ENCODE results near the gene TMEM63A.

The TMEM63A gene

DNA sequence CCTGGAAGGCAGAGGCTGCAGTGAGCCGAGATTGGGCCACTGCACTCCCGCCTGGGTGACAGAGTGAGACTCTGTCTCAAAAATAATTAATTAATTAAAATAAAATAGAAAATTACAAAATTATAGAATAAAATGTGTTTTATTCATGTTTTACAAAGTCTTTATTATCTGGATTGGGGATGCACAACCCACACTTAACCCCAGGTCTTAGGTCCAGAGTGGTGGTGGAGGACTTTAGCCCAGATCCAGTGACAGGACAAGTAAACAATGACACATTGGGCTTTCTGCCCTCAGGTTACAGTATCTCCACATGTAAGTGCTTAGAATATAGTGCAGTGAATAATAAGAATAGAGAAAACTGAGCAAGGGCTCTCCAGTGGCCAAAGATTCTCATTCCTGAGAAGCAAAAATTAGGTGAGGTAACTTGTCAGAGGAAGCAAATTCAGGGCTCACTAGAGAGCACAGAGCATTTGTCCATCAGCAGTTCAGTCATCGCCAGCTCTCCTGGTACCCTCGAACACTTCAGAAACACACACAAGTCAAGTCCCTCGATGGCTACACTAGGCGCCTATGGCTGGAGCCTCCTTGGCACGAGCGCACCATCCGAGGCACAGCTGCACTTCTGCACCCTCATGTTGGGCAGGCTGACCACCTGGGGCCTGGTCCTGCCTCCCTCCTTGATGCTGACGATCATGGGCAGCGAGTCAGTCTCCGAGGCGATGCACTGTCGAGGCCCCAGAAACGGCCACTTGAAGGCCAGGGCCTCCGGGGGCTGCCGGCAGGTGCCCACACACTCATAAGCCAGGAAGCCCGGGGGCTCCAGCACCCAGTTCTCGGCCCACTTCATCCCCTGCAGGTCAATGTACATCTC, 4.2 kb upstream of the TMEM63A start:
- no peak for DNase-seq (ENCODE audit: low spot score)

DNA sequence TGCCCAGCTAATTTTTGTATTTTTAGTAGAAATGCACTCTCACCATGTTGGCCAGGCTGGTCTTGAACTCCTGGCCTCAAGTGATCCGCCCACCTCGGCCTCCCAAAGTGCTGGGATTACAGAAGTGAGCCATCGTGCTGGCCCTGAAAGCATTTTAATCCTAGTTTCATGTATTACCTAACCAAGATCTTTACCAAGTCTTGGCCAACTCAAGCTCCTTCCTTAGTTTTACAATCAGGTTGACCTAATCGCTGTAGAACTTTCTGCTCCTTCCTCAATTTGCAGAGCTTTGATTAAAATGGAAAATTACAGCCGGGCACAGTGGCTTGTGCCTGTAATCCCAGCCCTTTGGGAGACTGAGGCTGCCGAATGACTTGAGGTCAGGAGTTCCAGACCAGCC, 3.2 kb upstream of the TMEM63A start:
- no peak for DNase-seq (ENCODE audit: low spot score)

DNA sequence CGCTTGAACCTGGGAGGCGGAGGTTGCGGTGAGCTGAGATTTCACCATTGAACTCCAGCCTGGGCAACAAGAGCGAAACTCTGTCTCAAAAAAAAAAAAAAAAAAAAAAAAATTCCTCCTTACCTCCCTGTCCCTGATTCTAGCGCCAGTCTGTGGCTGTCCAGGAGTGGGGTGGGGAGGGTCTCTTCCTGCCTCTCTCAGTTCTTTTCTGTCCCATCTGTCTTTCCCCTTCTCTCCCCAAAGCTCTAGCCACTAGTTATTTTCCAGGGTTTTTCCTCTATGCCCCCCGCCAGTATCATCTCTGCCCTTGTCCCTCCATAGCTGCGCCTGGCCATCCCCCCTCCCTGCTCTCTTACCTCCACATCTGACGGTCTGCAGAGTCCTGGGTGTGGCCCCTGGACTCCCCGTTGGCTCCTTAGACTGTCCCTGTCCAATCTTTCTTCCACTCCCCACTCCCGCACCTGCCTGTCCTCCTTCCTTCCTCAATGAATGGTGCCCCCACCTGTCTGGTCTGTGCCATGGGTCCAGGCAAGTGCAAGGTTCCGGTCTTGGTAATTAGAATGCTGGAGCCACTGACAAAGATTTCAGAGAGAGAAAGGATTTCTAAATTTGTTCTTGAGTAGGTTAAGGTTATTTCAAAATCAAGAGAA, 1.6 kb upstream of the TMEM63A start:
- no peak for DNase-seq (ENCODE audit: low spot score)

DNA sequence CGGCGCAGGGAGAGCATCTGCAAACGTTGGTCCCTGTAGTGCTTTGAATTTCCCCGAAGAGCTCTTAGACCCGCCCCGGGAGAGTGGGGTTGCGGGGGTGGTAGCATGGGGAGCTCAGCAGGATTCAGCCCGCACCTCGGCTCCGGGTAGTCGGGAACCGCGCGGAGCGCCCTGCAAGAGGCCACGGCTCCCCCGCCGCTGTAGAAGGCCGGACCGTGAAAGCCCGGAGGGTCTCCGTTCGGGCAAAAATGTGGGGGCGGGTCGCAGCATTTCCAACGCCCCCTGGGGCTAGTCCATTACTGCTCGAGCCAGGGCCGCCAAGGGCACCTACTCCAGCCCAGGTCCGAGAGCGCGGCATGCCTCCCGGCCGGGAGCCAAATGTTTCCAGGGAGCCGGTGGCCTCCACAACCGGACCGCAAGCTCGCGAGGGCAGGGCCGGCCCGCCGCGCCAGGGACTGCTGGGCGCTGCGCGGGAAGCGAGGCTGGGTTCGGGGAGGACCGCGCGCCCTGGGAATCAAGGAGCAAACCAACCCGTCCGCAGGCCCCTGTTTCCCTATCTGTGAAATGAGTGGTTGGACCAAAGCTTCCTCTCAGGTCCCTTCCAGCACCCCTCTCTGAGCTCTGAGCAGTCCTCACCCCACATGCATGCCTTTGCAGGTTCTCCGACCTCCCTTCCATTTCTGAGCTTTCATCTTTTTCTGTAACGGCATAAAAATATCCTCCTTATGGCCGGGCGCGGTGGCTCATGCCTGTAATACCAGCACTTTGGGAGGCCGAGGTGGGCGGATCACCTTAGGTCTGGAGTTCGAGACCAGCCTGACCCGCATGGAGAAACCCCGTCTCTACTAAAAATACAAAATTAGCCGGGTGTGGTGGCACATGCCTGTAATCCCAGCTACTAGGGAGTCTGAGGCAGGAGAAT, 775 bp upstream of the TMEM63A start:
- peak; percentile 68 for DNase-seq (ENCODE audit: low spot score)

DNA sequence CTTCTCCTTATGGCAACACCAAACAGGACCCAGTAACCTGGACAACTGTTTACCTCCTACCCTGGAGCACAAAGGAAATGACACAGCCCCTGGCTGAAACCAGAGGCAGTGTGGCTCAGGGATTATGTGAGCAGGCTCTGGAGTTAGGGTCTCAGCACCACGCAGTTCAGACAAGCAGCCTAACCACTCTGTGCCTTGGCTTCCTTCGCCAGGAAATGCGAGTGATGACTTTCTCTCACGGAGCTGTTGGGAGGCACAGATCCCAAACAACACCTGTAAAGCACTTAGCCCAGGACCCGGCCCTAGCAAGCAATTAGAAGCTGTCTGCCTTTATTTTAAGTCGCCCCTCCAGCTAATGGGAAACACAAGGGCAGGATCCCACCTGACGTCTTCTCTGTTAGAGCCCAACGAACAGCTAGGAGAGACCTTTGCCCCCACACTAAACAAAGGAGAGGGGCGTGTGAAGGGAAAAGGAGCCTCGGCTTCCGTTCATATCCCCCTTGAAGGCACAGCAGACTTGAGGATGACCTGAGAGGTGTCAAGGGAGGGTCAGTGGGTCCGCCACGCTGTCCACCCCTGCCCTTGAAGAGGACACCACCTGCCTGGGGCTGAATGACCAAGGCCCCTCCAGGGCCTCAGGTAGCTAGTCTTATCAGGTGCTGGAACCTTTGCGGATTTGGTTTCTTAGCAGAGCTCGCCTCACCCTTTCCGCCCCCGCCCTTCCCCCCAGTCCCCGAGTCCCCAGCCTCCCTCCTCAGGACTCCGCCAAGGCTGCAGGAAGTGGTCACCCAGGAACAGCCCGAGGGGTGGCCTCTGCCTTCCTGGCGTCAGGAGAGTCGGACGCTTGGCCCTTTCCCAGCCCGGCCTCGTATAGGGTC, 860 bp downstream of the TMEM63A start:
- DNase-seq (ENCODE audit: low spot score): peak; percentile 57

DNA sequence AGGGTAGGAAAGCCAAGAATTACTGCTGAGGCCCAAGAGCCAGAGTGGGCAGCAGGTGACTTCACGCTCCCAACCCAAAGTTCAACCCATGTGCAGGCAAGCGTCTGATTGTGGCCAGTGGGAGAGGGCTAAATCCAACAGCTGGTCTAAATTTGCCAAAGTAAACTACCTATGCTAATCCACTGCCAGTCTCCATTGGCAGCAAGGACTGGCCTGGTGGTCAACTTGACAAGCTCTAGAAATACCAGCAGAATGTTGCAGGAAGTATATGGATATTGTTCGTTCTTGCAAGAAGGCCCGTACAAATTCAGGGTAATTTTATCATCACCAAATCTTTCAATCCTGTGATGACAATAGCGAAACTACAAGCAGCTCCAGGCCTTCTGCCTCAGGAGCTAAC, 1.5 kb downstream of the TMEM63A start:
- no peak for DNase-seq (ENCODE audit: low spot score)

DNA sequence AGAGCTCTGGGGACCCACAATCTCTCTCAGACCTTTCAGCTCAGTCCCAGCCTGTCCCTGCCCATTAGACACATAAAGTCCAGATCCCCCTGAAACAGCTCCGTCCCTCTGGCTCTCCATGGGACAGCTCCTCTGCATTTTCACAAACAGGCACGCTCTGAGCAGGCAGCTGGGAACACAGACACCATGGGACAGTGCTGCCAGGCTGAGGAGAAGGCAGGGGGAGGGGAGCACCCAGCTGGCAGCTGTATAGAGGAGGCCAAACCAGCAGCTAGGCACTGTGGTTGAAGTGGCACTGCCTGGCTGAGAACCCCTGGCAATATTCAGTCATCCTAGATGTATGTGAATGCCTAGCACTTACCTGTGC, 2.0 kb downstream of the TMEM63A start:
- no peak for DNase-seq (ENCODE audit: low spot score)

DNA sequence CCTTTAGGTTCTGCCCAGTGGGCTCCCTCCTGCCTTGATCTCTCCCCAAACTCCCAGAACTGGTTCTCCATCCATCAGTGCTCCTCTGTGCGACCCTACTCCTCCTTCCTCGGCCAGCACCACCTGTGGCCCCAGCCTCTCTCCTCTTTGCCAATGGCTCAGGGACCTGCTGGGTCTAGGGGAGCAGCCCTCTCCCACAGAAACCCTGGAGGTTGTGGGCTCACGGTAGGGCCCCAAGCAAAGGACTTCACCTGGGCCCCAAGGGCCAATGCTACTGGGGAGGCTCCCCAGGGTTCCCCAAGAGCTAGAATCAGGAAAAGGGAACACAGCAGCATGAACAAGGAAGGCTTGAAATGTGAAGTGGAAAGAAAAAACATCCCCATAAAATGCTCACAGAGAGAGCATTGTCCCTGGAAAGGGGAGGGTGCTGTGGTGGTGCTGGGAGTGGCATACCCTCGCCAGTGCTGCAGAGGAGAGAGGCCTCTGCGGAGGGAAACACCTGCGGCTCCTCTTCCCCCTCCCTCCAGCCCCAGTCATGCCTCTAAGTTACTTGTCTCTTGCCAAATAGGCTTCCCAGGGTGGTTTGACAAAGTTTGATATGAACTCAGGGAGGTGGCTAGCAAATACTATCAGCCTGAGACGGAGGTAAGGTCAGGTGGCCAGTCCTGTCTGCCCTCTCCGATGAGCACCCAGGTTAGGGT, 2.5 kb downstream of the TMEM63A start:
- DNase-seq (ENCODE audit: low spot score): no peak

DNA sequence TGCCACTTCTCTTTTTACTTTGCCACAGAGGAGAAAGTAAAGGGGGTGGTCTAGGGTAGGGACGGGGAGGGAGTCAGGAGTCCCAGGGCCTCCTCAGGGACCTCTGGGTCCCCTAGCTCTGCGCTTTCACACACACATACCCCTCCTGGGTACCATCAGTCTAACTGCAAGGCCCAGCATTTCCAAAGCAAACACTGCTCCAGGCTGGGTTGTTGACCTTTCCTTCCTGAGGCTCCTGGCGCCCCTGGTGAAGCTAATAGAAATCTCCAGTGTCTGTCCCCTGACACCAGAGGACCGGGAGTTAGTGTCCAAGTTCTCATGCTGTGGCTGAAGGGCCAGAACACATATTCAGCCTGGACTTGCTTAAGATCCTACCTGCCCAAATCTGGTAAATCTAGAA, 3.9 kb downstream of the TMEM63A start:
- DNase-seq (ENCODE audit: low spot score): no peak

DNA sequence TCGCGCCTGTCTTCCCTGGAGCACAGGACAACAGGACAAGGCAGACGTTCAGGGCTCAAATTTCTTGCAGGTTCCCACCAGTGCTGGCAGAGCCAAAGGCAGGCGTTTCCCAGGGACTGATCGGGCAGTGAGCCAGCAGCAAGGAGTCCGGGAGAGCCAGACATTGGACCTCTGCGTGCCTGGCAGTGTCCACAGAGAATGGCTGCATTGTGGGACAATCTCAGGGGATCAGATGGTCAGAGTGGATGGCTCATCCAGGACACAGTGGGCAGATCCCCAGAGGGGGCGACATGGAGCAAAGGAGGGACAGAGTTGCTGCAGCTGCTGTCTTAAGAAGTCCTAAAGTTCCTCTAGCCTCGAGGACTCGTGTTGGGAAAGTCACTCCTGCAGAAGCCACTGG, 4.6 kb downstream of the TMEM63A start:
- DNase-seq (ENCODE audit: low spot score): peak; percentile 54

DNA sequence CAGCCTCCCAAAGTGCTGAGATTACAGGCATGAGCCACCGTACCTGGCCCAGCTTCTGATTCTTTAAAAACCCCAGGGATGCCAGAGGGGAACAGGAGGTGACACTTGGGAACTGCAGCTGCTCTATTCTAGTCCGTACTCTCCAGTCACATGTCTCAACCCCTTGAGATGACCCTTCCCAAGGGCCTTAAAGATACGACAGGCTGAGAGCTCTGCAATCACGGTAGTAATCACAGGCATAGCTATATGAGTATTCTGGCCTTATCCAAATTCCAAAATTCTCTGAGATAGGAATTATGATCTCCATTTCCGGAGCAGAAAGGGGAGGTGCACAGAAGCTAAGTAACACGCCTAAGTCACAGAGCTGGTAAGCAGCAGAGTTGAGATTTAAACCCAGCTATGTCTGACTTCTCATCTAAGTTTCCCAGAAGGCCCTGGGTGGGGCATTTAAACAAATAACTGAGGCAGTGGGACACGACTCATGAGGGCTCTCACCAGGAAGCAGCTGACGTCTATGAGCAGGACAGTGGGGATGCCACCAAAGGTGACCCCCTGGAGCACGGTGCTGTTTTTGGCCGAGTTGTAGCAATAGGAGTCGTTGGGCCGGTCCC, 5.2 kb downstream of the TMEM63A start:
- no peak for DNase-seq (ENCODE audit: low spot score)

DNA sequence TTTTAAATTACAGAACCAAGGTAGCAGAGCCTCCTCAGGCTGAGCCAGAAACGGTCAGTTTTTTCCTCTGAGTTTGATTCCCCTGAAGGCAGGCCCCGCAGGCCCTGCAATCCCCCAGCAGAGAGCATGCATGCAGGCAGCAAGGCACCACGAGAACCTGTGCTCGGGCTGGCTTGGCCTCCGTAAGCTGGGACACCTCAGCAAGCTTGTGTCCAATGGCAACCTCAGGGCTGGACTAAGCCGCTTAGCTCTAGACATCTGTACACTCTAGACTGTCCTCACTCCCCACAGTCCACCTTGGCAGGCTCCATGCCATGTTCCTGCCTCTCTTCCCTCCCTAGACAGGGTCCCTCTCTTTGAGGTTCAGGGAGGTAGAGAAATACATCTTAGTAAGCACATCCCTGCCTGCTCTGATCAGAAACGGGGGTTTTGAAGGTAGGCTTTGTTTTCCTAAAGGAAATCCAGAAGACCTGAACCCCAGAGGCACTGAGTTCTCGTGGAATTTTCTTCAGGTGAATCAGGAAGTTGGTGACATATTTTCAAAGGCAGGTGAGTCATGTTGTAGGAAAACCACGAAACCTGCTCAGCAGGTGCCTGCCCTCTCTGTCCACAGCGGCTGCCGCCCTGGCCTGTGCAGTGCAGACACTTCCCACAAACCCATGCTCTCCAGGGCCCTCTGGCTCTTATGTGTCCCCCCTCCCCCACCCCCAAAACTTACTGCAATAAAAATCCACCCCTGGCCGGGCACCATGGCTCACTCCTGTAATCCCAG, 7.0 kb downstream of the TMEM63A start:
- no peak for DNase-seq (ENCODE audit: low spot score)

DNA sequence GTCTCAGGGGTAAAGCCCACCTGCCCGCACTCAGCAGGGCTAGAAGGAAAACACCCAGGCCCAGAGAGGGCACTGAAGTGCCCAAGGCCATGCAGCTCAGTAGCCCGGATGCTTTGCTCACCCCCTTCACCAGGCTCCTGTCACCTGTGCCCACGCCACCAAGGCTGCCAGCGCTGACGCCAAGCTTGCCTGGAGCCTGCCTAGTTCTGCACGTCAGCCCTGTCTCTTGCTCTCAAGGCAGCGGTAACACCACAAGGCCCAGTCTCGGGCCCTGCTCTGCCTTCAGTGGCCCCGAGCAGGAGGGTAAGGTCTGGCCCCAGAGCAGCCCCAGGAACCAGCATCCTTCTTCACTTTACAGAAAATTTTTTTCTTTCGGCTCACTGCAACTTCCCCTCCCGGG, 7.7 kb downstream of the TMEM63A start:
- no peak for DNase-seq (ENCODE audit: low spot score)

DNA sequence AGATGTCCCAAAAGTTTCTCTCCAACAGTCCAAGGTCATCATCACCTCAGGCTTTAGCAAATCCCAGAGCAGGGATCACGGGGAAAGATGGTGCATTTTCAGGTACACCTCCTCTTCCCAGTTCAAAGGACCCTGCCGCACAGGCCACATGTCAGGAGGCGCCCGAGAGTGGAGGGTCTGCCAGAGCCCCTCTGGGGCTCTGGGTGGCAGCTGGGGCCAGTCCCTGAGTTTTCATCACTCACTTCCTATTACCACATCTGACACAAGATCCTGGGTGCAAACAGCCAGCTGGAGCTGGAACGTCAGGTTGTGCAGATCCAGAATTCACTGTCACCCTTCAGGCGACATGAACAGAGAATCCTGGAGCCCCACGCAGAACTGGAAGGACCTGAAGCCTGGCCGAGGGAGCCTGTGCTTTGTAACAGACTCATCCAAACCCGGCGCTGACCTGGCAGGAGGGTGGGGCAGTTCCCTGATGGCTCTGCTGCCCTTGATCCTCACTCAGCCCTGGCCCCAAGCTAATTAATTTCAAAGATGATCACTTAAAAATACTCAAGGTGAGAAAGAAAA, 8.8 kb downstream of the TMEM63A start:
- no peak for DNase-seq (ENCODE audit: low spot score)

DNA sequence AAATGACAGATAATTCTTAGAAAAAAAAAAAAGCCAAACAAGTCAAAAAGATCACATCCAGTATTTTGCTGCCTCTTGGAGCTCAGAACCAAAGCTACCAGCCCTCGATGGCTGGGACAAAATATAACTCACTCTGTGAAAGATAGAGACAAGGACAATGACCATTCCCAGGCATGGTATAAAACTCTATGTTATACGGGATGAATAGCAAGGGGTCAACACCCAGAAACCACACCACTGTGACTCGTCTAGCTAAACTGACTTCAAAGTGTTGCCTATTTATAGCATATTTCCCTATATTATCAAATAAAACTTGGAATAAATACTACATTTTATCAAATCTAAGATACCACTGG, 10.1 kb downstream of the TMEM63A start:
- DNase-seq (ENCODE audit: low spot score): no peak

DNA sequence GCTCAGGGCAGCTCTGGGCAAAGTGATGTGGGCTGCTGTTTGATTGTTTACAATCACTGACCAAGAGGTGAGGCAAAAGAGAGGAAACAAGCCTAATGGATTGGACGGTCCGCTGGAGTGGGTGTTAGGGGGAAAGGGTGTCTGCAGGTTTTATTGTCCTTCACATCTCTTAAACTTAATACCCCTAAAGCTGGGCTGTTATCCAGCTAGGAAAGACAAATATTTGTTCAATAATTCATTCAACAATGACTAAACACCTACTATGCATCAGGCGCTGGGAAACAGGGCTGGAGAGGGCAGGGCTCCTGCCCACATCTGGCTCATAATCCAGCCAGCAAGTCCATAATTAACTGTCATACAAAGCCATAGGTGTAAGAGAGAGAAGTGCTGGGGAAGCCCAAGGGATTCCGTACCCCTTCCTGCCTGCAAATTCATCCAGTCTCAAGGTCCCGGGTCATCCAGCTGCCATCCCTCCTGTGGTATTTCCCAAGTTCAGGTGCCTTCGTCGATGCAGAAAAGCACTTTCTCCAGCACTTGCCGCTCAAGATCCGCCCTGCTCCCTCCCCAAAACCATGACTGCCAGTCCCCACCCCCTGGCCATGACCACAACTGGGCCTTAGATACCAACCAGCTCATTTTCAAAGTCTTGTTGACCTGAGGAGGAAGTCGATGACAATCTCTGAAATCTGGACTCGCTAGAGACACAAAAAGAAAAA, 10.7 kb downstream of the TMEM63A start:
- no peak for DNase-seq (ENCODE audit: low spot score)

DNA sequence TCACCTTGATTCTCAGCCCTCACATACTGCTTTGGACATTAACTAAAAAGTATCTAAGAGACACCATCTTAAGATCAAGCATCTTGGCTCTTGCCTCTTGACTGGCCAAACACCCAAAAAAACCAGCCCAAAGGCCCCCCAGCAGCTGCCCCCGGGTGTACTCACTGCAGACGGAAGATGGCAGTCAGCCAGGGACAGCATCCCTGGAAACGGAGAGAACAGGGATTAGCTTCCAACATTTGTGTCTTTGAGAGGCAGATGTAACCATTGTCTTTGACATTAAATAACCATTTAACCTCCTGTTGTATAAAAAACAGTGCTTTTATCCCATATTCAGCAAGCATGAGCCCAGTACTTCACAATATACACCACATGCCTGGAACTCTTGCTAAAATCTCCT, 11.3 kb downstream of the TMEM63A start:
- no peak for DNase-seq (ENCODE audit: low spot score)

DNA sequence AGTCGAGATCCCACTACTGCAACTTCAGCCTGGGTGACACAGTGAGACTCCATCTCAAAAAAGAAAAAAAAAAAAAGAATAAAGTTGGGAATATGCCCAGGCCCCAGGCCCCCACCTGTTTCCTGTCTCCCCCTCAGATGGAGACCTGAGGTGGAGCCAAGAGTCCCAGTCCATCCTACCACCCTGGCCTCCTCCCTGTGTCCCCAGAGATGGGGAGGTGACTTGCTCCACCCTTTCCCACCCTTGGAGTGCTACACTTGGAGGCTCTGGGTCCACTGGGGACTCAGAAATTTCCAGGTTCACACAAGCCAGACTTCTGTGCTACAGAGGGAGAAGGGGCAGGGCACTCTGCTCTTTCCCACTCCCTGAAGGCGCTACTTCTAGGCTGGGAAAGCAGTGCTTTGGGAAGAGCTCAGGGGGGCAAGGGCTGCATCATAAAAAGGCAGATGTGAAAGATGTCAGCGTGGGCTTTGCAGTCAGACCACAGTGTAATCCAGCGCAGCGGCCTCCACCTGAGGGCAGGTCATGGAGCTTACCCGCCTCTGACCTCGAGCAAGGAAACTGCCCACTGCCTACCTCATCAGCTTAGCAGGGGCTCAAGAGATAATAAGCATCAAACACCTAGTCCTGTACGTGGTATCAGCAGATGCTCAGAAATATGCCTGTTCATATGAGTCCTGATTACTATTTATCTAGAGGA, 13.4 kb downstream of the TMEM63A start:
- DNase-seq (ENCODE audit: low spot score): no peak

Measured in iPS-NIHi11 (cell line).